GM19043 (cell line): Measurements from ENCODE around the gene SLC25A10.

Experiments used
- ATAC-seq: cut with Tn5 transposase; IDR thresholded peaks from one replicate; pipeline ENCODE4 v1.9.1; 2021; ENCODE audit warnings: low read depth; ENCODE audit not compliant: unreplicated experiment

SLC25A10 gene

DNA sequence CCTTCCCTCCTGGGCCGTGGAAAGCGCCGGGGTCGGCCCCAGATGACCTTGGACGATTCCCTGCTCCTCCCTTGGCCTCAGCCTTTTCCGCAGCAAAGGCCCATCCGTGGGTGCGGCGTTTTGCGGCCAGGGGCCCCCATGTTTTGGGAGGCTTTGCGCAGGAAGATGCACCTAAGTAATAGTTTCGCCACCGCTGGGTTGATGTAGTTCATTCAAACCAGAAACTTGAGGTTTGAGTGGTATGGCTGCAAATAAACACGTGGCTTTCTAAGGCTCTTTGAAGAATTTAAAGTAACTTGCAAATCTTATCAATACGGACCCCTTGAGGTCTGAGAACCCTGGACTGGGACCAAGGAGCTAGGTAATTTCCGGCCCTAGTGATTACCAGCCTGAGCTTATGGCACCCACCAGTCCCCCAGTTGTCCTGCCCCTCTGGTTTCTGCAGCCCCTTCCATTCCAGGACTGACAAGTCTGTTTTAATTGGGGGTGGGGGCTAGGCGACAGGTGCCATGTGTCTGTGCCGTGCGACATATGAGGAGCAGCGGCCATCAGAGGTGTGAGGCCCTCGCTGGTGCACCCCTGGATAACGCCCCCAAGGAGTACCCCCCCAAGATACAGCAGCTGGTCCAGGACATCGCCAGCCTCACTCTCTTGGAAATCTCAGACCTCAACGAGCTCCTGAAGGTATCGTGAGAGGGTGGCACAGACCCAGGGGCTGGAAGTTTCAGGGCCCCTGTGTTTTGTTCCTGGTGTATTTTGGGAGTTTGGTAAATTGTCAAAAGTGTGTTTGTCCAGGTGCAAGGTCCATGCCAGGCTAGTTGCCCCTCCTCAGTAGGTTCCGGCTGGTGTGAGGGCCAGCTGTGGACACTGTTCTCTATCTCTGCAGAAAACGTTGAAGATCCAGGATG, 8.1 kb upstream of the SLC25A10 start:
- no peak for ATAC-seq

DNA sequence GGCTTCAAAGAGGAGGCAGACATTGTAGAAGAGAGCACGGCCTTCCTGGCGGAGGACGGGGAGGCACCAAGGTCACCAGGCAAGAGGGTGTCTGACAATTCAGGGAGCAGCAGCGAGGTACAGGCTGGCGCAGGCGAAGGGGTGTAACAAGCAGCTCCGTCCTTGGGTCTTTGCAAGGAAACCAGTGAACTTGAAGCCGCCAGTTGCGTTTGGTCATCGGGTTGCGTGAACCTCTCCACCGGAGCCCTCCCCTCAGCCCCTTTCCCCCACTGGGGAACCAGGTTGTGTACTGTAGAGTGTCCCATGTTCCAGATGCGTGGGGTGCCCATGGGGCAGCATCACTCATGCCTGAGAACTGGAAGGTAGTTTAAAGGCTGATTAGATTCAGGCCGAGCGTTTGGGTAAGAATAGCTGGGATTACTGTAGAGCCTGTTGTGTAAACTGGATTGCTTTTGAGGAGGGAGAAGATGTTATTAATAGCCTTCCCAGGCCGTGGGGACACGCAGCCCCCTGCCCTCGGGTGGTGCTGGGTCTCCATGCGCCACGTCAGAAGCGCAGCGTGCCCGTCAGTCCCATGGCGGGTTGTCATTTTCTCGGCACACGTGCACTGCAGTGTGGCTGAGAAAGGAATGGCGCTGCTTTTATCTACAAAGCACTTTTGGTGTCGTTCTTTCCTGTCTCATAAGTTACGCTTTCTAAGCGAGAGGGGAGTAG, 6.4 kb upstream of the SLC25A10 start:
- no peak for ATAC-seq

DNA sequence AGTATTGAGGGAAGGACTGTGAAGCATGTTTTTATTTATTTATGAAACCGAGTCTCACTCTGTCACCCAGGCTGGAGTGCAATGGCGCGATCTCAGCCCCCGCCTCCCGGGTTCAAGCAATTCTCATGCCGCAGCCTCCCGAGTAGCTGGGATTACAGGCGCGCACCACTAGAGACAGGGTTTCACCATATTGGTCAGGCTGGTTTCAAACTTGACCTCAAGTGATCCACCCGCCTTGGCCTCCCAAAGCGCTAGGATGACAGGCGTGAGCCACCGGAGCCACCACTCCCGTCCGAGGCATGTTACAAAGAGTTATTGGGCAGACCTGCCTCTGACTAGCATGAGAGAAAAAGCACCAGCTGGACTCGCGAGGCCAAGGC, 5.9 kb upstream of the SLC25A10 start:
- ATAC-seq = no peak

DNA sequence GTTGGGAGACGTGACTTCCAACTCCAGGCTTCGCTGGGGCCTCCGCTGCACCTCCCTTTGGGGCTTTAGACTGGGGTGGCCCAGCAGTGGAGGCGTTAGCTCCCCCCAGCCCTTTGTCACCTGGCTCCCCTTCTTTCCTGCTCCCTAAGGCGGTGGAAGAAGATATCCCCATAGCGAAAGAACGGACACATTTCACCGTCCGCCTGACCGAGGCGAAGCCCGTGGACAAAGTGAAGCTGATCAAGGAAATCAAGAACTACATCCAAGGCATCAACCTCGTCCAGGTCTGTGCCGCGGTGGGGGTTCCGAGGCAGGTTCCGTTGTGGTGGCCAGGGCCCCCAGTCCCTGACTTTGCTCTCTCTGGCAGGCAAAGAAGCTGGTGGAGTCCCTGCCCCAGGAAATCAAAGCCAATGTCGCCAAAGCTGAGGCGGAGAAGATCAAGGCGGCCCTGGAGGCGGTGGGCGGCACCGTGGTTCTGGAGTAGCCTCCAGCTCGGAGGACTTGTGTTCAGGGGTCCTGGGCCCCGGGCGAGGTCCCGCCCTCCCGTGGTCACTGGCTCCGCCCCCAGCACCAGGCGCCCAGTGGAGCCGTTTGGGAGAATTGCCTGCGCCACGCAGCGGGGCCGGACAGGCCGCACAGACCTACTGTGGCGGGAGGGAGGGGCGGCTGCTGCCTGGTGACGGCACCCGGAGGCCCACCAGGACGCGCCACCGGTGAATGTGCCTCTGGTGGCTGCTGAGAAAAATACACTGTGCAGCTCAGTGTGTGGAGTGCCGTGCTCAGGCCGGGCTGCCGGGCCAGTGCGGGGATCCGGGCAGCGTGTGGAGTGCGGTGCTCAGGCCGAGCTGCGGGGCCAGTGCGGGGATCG, 5.1 kb upstream of the SLC25A10 start:
- ATAC-seq = no peak

DNA sequence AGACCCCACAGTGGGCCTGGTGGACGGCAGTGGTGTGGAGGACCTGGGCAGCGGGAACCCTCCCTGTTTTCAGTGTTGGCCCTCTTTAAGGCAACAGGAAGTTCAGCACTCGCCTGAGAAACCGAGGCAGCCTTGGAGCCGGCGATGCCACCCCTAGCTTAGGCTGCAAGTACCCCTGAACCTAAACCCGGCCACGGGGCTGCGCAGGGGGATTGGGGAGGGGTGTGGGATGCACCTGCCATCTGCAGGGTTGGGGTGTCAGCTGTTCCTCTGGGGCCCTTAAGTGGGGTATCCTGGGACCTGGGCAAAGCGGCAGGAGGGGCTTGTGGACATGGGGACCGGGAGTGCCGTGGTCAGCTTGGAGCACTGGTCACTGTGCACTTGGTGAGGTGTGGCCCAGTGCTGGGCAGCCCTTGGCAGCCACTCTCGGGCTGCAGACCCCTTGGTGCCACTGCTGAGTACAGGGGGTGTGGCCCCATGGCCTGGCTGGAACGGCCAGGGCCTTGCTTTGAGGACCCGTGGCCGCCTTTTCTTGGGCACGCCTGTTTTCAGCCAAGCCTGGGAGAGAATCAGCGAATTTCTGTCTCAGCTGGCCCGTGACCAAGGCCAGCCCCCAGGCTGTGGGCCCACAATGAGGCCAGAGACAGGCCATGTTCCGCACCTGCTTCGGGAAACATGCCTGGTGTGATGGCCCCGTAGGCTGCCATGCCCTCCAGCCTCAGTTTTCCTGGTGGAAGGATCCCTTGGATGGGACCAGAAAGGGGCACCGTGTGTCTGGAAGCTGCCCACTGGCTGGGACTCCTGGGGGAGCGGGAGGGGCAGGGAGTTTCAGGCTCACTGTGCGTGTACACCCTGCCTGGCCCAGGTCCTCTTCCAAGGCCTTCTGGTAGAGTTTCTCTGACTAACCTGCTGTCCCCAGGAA, 4.1 kb upstream of the SLC25A10 start:
- no peak for ATAC-seq

DNA sequence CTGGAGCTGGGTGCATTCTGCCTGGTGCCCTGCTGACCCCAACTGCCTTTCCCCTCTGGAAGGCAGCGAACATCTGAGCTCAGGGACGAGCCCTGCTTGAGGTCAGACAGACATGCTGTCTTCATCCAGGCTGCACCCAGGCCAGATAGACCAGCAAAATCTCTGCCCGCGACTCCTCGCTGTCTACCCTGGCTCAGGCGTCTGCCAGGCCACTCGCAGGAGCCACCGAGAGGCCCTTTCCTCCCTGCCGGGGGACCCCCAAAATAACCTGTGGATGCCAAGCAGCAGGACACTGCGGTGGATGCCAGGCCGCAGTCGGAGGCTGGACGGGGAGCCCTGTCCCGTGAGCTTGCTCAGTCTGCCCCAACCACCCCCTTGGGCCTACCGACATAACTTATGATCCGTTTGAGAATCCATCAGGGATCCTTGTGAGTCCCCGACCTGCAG, 3.3 kb upstream of the SLC25A10 start:
- no peak for ATAC-seq

DNA sequence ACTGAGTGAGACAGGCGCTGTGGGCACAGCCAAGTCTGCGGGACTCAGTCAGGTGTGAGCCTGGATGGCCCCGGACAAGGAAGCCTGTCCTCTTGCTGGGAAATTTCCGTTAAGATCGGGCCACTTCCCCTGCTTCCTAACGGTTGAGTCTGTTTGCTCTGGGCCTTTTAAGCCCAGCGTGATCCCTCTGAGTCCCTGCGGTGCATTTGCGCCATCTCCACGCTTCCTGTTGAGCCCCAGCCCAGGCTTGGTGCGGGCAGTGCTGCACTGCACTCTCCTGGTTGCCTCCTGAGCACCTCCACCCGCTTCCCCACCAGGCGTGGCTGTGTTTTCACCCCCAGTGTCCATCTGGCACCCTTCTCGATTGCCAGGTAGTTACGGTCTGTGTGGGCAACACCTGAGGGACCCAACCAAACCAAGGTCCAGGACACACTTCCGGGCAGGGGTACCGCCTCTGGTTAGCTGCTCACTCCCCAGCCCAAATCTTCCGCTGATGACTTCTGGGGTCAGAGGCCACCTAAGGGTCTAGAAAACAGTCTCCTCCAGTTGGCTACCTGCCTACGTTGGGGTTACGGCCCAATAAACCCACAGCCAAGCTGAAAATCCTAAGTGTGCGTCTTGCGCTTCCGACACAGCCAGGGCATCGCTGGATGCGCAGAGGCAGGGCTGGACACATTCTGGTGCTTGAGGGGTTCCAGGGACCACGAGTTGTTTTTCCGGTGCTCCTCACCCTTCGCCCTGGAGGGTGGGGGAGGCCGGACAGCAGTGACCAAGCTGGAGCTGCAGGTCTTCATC, 1.4 kb upstream of the SLC25A10 start:
- no peak for ATAC-seq

DNA sequence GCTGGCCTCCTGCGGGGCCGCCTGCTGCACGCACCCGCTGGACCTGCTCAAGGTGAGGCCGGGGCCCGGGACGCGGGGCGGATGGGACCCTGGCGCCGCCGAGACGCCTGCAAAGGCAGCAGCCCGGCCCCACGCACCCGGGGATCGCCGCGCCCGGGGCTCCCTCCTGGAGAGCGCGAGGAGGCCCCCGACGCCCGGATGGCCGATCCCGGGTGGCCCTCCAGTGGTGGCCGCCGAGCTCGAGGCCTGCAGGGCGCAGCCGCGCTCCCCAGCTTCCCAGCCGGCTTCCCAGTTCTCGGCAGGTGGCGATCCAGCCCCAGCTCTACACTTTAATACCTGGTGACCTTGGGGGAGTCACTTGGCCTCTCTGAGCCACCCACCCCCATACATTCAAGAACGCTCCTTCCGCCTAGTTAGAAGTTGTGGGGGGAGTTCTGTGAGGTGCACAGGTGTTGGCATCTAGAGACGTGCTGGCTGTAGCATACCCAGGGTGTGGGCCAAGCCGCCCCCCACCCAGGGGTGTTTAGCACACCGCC, 452 bp downstream of the SLC25A10 start:
- no peak for ATAC-seq

DNA sequence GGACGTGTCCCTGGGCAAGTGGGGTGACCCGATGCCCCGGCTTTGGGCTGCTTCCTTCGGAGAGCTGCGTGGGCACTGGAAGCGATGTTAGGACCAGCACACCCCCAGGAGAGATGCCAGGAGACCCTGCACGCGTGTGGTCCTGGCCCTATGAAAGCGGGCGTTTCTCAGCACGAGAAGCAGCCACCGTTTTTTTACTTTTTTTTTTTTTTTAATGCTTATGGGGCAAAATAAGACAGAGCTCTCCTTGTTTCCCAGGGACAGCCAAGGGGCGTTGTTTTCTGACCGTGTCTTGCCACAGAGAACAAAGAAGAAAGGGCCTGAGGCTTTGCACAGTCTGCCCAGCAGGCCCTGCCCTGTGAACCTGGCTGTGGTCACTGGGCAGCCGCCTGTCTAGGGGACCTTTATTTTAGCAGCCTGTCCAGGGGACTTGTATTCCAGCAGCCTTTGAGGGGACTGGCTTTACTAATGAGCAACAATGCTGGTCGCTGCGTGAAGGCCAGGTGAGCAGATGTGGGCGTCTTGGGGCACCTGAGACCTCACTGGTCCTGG, 996 bp downstream of the SLC25A10 start:
- ATAC-seq = no peak

DNA sequence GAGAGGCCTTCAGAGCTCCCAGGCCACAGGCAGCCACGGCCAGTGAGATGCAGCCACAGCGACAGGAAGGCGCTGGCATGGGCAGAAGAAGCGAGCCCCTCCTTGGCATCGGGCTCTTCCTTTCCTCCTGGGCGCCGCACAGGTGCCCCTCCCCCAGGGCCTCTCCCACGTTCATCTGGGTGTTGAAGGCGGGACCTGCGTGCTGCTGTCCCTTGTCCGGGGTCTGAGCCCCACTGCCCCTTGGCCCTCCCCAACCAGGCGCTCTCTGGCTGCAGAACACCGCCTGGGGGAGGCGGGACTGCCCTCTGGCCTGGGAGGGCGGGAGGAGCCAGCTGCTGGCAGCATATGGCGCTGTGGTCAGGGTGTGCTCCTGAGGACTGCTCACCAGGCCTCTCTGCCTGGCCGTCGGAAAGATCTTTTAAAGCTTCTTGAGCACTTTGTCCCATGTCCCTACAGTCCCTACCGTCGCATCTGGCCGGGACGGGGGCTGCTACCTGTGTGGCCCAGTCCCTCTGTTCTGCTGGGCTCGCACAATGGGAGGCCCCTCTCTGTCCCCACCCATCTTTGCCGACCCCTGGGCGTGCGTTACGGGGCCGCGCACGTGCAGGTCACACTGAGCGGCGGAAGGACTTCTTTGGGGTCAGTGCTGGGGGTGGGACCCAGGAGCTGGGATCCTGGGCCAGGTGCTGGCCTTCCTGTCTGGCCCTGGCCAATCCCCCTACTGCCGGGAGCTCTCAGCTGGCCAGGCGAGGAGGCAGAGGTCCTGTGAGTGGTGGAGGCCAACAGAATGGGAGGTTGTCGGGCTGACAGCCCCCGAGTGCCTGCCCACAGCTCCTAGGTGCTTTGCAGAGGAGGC, 1.7 kb downstream of the SLC25A10 start:
- ATAC-seq = no peak

DNA sequence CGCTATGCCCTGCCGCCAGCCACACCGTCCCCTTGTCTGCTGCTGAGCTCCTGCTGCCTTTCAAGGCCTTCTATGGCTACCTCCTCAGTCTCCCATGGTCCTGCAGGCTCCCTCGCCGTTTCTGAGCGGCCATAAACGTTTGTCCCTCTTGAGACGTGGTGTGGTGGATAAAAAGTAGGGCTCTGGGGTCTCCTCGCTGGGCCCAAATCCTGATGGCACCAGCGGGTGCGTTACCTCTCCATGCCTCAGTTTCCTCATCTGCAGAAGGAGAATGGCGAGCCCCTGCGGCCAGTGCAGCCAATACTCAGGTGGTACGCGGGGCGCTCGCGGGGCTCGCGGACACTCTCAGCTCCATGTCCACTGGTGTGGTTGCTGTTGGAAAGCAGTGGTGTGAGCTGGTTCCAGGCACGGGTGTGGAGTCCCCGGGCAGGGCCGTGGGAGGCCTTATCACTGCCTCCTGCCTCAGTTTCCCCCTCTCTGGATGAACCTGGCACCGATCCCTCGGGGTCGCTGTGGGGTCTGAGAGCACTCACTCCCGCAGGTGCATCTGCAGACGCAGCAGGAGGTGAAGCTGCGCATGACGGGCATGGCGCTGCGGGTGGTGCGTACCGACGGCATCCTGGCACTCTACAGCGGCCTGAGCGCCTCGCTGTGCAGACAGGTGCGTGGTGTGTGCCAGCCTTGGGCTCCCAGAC, 2.5 kb downstream of the SLC25A10 start:
- ATAC-seq = no peak

DNA sequence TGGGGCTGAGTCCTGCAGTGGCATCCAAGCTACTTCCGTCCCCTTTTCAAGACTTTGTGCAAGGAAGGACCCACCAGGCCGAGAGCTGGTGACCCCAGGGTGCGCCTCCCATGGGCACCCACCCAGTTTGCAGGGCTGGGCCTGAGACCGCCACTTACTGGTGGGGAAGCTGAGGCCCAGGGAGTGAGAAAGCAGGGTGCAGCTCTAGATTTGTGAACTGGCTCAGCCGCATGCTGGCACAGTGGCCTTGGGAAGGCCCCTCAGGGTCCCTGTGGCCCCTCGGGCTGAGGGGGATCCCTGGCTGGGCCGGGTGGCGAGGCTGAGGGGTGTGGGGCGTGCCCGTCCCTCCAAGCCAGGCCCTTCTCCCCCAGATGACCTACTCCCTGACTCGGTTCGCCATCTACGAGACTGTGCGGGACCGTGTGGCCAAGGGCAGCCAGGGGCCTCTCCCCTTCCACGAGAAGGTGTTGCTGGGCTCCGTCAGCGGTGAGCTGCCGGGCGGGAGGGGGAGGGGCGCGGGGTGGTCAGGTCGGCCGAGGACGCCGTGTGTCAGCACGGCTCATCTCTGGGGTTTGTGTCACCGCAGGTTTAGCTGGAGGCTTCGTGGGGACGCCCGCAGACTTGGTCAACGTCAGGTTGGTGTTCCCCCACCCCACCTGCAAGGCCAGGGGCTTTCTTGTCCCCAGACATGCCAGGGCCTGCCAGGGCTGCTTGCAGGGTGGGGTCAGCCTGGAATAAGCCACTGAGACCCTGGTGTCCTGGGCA, 3.2 kb downstream of the SLC25A10 start:
- no peak for ATAC-seq

DNA sequence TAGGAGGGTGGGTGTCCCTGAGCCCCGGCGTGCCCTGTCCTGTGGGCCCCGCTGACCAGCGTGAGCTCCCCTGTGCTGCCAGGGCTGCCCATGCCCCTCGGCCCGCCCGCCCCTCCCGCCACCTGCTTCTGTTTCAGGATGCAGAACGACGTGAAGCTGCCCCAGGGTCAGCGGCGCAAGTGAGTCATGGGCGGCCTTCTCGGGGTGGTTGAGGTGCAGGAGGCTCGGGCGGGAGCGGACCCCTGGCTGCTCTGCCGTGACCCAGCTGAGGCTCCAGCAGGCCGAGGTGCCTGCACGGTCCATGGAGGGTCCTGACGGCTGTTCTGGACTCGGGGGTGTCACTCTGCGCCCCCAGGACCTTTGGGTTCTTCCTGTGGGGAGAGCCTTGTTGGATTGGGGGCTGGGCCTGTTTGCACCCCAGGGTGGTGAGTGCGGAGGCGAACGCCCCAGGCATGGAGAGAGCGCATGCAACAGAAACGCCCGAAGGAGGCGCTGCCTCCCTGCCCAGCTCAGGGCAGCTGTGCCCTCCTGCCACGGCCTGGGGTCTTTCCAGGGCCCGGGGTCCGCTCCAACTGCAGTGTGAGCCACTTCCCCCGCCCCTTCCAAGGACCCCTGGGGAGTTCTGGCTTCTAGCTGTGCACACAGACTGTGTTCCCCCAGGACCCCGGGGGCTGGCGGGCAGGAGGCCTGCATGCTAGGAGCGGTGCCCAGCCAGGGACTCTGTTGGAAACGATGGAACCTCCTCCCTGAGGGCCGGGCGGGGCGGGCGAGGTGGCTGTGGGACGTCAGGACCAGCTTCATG, 4.0 kb downstream of the SLC25A10 start:
- no peak for ATAC-seq

DNA sequence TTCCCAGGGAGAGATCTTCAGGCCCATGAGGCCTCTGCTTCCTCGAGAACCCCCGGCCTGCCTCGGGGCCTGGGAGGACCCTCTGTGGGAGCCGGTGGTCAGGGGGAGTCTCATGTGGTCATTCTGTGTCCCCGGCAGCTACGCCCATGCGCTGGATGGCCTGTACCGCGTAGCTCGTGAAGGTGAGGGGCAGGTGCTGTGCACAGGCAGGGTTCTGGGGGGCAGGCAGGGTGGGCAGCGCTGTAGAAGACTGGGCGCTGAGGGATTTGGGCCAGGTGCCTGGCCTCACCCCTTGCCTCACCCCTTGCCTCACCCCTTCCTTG, 4.6 kb downstream of the SLC25A10 start:
- ATAC-seq = no peak

DNA sequence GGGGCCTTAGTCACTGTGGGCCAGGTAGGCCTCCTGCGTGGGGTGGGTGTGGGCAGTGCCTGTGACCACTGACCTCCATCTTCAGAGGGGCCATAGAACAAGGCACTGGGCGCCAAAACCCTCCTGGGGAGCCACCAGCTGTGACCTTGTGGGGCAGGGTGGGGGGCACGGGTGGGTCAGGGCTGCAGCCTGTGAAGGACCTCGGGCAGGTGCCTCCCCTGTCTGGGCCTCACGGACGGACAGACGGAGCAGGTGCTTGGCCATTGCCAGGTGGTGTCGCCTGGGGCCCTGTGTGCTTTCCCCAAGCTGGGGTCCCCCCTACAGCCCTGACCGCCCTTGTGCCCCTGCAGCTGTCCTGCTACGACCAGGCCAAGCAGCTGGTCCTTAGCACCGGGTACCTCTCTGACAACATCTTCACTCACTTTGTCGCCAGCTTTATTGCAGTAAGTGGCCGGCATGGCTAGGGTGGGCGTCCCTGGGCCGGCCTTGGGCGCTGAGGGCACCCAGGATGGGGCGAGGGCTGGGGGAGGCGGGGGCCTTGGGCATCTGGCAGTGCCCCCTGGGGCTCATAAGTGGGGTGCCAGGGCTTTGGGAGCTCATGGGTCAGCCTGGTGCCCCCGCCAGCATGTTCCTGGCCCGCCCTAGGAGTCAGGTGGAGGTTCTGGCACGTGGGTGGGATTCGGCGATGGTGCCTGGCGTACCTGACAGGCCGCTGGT, 5.1 kb downstream of the SLC25A10 start:
- no peak for ATAC-seq
